Cardiac muscle cell (in vitro differentiated cells and primary cell): ENCODE results near the gene HTR2B. TPM values are rescaled to one million over a fixed set of nuclear protein-coding genes. Genes with fewer than 3 reads are reported as not detected.

Experiments
- DNase-seq, 2 donors: peaks; one replicate each; pipeline versions ENCODE4 v3.0.0 to v3.0.0-alpha.2; 2010 to 2017; ENCODE audit warnings: low read depth in 1 of 2, low spot score in 1 of 2
- H3K27ac ChIP-seq: fragments of 200-600 bp; sonication (generic); 2 replicates; pipeline ENCODE4 v1.5.1; 2016
- H3K27me3 ChIP-seq: fragments of 200-600 bp; sonication (generic); 2 replicates; pipeline ENCODE4 v1.6.0; 2016; ENCODE audit warnings: control low read depth
- H3K36me3 ChIP-seq: fragments of 200-600 bp; sonication (generic); 2 replicates; pipeline ENCODE4 v1.5.1; 2016; ENCODE audit warnings: control low read depth
- H3K4me1 ChIP-seq: fragments of 200-600 bp; sonication (generic); 2 replicates; pipeline ENCODE4 v1.8.1; 2017; ENCODE audit warnings: low read depth, mild to moderate bottlenecking, mixed run types
- H3K4me3 ChIP-seq: fragments of 200-600 bp; sonication (generic); 2 replicates; pipeline ENCODE4 v1.5.1; 2016; ENCODE audit warnings: mild to moderate bottlenecking
- H3K9me3 ChIP-seq: fragments of 200-600 bp; sonication (generic); 2 replicates; pipeline ENCODE4 v1.5.1; 2017; ENCODE audit warnings: low read depth, mild to moderate bottlenecking, control low read depth
- CTCF ChIP-seq: IDR thresholded peaks from 2 replicates; pipeline ENCODE4 v1.5.1; 2012; ENCODE audit warnings: low read depth, mild to moderate bottlenecking, low read length
- polyA plus RNA-seq: library from polyadenylated mRNA; unstranded; fragments of >200 nt; fragmentation: Nextera tagmentation; extraction: Ambion mirVana; gene quantifications from 2 replicates; pipeline ENCODE4 v1.2.1, GENCODE V29; 2016
- total RNA-seq: library from RNA; depleted of rRNA; stranded (reverse); fragments of >200 nt; gene quantifications from 2 replicates; pipeline ENCODE4 v1.2.3, GENCODE V29; 2016

HTR2B gene
- total RNA-seq (not detected in 2 replicates), polyA plus RNA-seq (0.41 TPM in 1 of 2 replicates, not detected in the other)

- H3K36me3 ChIP-seq = no peaks in the 10 kb centered on the region
- DNase-seq = peak; percentile 35 to 69
- H3K27ac ChIP-seq = no peak within 1 kb of the TSS
These were observed at the start of gene HTR2B for GRCh38 chr2:231124838-231125568. HTR2B (minus strand) TSS chr2:231125042; CDS start chr2:231123764, 1,278 bp downstream.

GRCh38 chr2:231174211-231174651 lies 49.4 kb upstream of the HTR2B start:
- Histone ChIP-seq H3K9me3 (no peaks in the 10 kb centered on the region), H3K4me3 (no peak overlapping the region), H3K4me1 (peaks cover 2% of the 10 kb centered on the region), H3K36me3 (peaks cover 23% of the 10 kb centered on the region), H3K27ac (no peak overlapping the region), H3K27me3 (no peaks in the 10 kb centered on the region)
- TF ChIP-seq CTCF = no peak
- DNase-seq = peak in 1 of 2 donors; percentile 30

More at GRCh38 chr2:231124838-231125568, at the start of gene HTR2B:
- no peak for TF ChIP-seq CTCF
- H3K4me1 ChIP-seq = peaks cover 23% of the 10 kb centered on the region
- H3K9me3 ChIP-seq = no peaks in the 10 kb centered on the region
- H3K27me3 ChIP-seq = no peaks in the 10 kb centered on the region
- H3K4me3 ChIP-seq = no peak within 1 kb of the TSS

GRCh38 chr2:231172025-231172424 lies 47.2 kb upstream of the HTR2B start:
- H3K27ac ChIP-seq = no peak overlapping the region

DNA sequence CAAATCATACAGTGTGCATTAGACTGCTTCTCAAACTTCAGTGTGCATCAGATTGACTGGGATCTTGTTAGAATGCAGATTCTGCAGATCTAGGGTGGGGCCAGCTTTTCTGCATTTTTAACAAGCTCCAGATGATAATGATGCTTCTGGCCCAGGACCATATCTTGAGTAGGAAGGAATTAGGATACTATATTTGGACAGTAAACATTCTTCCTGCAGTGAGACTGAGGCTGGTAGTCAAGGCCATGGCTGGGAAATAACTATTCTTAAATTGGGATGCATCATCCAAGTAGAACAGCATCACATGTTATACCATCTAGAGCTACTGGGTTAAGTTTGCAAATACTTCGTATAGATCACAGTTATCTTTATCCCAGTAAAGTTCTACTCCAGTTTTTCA lies 45.2 kb upstream of the HTR2B start:
- H3K36me3 ChIP-seq = peaks cover 45% of the 10 kb centered on the region

More at GRCh38 chr2:231172025-231172424, 47.2 kb upstream of the HTR2B start:
- peaks cover 2% of the 10 kb centered on the region for H3K4me1 ChIP-seq
- DNase-seq = peak in 1 of 2 donors; percentile 85
- no peak for TF ChIP-seq CTCF
- no peaks in the 10 kb centered on the region for H3K27me3 ChIP-seq
- no peaks in the 10 kb centered on the region for H3K9me3 ChIP-seq
- H3K4me3 ChIP-seq = no peak overlapping the region
- peaks cover 33% of the 10 kb centered on the region for H3K36me3 ChIP-seq

DNA sequence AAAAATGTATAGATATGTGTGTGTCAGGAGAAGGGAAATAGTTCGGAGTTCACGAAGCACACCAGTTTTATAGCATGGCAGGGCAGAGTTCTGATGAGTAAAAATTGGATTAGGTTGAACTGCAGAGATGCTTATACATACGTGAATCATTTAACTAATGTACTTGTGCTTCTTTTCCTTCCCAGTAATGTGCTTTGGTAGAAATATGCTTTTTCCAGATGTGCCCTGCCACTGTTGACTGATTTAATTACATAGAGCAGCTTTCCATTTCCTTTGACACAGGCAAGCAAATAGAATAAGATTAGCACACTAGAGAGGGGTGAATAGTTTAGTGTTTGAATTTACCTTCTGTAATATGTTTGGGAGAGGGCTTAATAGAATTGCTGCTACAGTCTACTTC lies 44.6 kb upstream of the HTR2B start:
- Histone ChIP-seq H3K36me3 (peaks cover 45% of the 10 kb centered on the region), H3K27ac (no peak overlapping the region)
- no peak for TF ChIP-seq CTCF

More for the DNA sequence above, 45.2 kb upstream of the HTR2B start:
- Histone ChIP-seq H3K4me3 (no peak overlapping the region), H3K4me1 (no peaks in the 10 kb centered on the region), H3K27ac (no peak overlapping the region), H3K9me3 (no peaks in the 10 kb centered on the region), H3K27me3 (no peaks in the 10 kb centered on the region)
- TF ChIP-seq CTCF = no peak
- DNase-seq = peak in 1 of 2 donors; percentile 14

More for the DNA sequence above, 44.6 kb upstream of the HTR2B start:
- Histone ChIP-seq H3K9me3 (no peaks in the 10 kb centered on the region), H3K4me1 (no peaks in the 10 kb centered on the region), H3K27me3 (no peaks in the 10 kb centered on the region), H3K4me3 (no peak overlapping the region)
- no peak for DNase-seq
